Measurements from ENCODE around the gene NTF3.

DNA sequence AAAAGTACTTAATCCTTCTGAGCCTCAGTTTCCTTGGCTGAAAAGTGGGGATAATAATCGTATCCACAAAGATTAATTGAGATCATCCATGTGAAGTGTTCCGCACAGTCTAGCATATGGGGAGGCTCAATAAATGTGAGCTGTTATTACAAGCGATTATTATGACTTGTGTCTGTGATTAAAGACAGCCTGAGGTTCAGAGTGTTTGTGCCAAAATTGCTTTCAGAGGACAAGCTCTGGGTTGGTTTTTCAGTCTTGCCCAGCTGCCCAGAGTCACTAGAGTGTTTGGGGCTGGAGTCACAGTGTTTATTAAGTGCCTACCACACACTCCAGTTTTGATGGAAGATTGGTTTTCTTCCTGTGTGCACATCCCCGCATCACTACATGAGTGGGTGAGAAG is 53.5 kb downstream of the NTF3 start:
- TF ChIP-seq, protein P1, sequence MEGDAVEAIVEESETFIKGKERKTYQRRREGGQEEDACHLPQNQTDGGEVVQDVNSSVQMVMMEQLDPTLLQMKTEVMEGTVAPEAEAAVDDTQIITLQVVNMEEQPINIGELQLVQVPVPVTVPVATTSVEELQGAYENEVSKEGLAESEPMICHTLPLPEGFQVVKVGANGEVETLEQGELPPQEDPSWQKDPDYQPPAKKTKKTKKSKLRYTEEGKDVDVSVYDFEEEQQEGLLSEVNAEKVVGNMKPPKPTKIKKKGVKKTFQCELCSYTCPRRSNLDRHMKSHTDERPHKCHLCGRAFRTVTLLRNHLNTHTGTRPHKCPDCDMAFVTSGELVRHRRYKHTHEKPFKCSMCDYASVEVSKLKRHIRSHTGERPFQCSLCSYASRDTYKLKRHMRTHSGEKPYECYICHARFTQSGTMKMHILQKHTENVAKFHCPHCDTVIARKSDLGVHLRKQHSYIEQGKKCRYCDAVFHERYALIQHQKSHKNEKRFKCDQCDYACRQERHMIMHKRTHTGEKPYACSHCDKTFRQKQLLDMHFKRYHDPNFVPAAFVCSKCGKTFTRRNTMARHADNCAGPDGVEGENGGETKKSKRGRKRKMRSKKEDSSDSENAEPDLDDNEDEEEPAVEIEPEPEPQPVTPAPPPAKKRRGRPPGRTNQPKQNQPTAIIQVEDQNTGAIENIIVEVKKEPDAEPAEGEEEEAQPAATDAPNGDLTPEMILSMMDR (IDR thresholded peaks at IDR 0.05): no peak
- TF ChIP-seq POLR2A (IDR thresholded peaks at IDR 0.05): no peak

All from lower leg skin (tissue), 3 donors.